T-helper 1 cell treated with Interleukin-12 subunit alpha and Interleukin-12 subunit beta and Interleukin-4 antibody, amounts not matched to agents 30 ng/mL and 1 ng/mL, for 36 hours (primary cell): ENCODE measurements around the gene CRACR2A. TPM values are rescaled to one million over a fixed set of nuclear protein-coding genes. Genes with fewer than 3 reads are reported as not detected.

ENCODE experiments used
- intact Hi-C: fragments of 100-400 bp; cut with micrococcal nuclease; formaldehyde crosslinking; loops from one replicate; pipeline ENCODE4 v1.15.1; 2024
- total RNA-seq: library from RNA; stranded (reverse); gene quantifications from 2 replicates; pipeline ENCODE4 v1.2.3, GENCODE V29; 2022

CRACR2A gene
- total RNA-seq, 1 donor from 2014 or later = 49.9 TPM

DNA sequence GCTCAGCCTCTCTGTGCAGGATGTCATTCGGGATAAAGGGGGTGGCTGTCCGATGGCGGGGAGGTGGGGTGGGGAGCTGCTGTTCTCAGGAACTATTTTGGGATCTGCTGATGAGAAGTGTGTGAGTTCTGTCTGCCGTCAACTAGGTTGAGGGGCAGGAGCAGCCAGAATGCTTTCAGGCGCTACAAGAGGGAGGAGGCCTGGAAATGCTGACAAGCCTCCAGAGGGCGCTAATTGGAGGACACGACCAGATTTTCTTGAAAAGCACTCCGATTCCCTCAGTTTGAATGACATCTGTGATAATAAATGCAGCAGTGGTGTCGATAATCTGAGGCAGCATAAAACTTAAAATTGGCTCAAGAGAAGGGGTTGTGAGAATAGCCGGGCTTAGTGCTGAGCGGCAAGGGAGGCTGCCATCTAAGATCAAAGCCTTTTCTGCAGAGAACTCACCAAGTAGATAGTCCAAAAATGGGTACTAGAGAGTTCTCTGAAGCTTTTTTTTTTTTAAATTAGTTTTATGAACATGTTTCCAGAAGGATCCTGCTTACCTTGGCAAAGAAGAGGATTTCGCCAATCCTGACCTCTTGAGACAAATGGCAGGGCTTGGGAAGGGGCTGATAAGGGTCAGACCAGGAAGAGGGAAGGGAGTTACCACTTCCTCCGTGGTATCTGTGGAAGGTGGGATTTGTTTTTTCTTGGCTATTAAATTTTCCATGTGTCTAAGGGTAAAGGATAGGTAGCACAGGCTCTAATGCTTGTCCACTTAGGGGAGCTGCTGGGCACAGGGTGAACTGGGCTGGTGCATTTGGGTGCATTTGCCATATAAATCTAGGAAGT is 94.4 kb downstream of the CRACR2A start:
- intact Hi-C loops = loop anchor here (1.0 to 2.0 kb wide), 3 partner anchors 70 to 146 kb away; partner anchors contain the start of gene CRACR2A

DNA sequence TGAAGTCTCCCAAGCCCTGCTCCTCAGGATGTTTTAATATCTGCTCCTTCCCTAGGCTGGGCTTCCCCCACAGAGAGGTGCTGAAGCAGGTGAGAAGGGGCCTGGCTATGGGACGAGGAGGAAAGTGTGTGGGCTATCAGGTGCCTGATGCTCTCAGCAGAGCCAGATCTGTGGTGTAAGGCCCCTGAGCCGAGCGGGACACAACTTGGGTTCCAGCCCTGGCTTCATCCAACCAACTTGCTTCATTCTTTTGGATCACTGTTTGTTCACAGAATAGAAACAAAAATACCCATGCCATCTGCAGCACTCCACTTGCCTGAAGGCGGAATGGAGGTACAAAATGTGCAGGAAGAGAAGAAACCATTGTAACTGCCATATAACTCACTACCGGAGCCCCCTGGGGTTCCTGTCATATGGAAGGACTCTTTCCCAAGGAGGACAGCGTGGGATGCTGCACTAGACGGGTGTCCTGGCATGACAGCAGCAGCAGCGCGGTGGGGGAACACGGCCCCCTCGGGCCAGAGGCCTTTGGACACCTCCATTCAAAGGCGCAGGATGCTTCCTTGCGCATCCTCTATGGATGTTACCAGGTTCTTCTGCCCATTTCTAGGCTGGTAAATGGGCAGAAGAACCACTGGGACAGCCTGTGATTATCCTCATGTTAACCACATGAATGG is 95.8 kb downstream of the CRACR2A start:
- intact Hi-C loops = no loop called here

GRCh38 chr12:3655328-3655900 is 97.5 kb downstream of the CRACR2A start:
- intact Hi-C loops = loop anchor here (1.0 kb wide), 1 partner anchor 122 kb away; no protein-coding TSS in a partner anchor

DNA sequence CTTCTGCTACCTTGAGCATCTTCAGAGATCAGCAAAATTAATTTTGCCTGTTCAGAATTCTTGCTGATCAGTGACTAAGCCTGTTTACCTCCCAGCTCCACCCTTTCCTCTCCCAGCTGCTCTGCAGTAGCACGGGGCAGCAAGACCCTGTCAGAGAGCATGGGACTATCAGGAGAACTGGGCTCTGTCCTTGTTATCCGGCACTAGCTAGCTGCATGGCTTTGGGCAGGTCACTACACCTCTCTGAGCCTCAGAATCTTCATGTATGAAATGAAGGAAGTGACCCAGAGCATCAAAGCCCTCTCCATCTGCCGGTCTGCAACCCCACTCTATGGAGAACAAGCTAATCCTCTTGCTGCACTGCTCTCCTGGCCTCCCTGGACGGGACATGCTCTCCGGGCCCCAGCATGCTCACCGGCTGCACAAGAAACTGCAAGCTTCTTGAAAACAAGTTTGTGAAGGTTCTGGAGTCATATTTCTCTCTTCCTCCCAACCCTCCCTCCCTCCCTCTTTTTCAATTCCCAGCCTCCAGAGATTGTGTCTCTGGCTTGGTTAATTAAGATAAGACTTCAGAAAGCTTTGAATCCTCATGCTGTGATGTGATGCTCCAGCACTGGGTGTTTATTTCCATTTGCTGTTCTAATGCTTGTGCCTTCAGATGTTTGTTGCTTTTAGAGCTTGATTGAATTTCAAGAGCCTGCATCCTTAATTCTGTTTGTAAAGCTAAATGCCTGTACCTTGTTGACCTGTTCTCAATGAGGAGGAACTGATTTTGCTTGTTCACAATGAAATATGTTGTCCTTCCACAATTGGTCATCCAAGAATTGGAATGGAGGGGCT is 101.1 kb downstream of the CRACR2A start:
- intact Hi-C loops = no loop called here

- intact Hi-C loops = no loop called here
Observed at GRCh38 chr12:3647504-3647903, 105.4 kb downstream of the CRACR2A start.

GRCh38 chr12:3646561-3647241 is 106.2 kb downstream of the CRACR2A start:
- intact Hi-C loops = no loop called here

DNA sequence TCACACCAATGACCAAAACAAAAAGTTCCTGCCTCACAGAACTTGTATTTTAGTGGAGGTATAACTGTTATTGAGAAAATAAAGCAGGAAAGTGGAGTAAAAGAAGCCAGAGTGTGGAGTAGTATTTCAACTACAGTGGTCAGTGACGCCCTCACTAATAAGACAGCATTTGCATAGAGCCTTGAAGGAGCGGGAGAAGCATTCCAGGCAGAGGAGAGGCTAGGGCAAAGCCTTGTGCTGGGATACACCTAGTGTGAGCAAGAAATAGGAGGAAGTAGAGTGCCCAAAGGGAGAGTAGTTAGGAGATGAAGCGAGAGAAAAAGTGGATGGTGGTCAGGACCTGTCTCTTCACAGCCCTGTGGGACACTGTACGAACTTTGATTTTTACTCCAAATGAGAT is 107.8 kb downstream of the CRACR2A start:
- intact Hi-C loops = no loop called here

DNA sequence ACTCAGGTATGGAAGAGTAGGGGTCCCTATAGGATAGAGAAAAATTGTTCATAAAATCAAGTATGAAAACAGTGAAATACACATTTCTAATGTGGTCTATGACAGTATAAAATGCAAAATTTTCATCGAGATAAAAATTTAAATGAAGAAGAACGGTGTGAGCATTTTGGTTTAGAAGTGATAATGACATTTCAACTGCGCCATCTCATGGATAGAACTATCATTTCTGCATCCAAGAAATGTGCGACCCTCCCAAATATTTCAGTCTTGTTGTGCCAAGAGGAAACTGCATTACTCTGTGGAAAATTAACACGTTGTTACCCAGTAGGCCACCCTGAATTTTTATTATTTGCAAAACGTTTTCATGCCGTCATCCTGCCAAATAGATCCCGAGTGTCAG is 108.8 kb downstream of the CRACR2A start:
- intact Hi-C loops = no loop called here

DNA sequence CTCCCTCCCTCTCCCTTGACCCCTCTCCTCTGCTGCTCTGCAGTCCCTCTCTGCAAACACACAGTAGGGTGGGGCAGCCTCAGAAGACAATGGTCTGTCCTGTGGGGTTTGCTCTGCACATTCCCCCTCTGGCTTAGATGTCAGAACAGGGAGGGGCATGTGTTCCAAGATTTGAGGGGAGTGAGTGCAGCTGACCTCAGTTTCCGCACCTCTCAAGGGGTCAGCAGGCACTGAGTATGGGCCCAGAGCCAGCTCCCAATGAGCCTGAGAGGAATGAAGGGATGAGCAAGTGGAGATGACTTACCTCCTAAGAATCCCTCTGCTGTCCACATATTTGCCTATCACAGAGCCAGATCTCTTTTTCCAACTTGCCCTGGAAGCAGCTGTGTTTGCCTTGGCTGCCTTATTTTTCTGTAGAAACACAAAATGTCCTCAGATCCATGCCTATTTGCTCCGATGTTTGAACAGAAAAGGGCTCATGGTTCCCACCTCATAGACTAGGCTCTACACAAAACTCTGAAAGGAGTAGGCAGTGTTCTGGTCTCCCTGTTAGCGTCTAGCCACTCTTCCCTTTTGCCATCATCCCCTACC is 111.4 kb downstream of the CRACR2A start:
- intact Hi-C loops = no loop called here

- intact Hi-C loops = no loop called here
Observed at GRCh38 chr12:3636328-3636727, 116.6 kb downstream of the CRACR2A start.

DNA sequence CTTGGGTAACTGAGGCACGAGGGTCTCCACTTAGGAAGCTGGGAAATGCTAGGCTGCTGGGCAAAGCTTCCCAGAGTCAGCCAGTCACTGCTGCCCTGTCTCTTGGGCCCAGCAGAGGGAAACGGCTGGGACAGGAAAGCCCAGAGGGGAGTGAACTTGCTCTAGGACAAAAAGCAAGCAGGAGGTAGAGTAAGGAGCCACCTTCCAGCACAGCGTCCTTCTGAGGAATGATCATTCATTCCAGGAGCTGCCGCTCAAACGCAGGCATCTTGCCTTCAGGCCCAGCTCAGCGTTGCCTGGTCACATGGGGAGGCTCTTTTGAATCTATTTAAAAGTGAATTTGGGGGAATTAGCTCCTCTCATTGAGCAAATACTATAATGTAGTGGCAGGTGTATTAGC is 118.6 kb downstream of the CRACR2A start:
- intact Hi-C loops = no loop called here

DNA sequence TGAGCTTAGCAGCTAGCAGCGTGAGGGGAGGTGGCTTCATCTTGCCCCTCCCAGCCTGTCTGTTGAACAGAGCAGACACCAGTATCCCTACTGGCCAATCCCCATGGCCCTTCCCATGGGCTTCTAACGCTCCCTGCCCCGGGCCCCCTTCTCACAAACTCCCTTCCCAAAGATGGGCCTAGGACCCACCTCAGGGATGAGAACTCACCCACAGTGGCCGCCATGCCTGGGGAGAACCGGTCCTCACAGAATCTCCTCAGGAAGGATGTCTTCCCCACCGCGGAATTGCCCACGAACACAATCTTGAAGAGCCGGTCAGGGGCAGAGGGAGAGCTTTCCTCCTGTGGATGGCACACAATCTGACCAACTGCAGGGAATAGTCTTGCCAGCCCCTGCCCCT is 119.5 kb downstream of the CRACR2A start:
- intact Hi-C loops = no loop called here

GRCh38 chr12:3632754-3633153 is 120.2 kb downstream of the CRACR2A start:
- intact Hi-C loops = no loop called here

DNA sequence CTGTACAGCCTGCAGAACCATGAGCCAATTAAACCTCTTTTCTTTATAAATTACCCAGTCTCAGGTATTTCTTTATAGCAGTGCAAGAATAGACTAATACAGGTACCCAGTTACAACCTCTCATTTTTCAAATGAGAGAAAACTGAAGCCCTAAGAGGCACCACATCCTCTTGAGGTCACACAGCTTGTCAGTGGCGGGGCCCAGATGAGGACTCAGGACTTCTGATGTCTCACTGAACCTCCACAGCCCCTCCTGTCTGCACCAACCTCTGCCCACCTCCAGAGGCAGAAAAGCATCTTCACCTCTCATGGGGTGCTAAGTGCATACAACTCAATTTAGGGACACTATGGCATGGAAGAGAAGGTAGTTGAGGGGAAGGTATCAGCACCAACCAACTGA is 120.7 kb downstream of the CRACR2A start:
- intact Hi-C loops = no loop called here

GRCh38 chr12:3631759-3632158 is 121.2 kb downstream of the CRACR2A start:
- intact Hi-C loops = no loop called here

DNA sequence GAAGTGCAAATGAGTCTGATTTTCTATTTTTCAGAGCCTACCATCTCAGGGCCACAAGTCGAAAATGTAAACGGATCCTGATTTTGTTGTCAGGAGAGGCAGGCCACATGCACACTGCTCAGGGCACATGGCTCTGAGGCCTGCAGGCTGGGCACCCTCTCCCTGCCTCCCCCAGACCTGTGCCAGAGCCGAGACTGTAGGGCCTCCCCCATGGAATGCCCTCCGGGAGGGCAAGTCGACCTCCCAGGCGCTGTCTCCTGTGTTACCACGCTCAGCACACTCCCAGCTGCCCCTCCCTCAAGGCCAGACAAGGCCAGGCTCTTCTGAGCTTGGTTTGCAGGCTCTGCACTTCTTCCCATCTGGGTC is 121.7 kb downstream of the CRACR2A start:
- intact Hi-C loops = no loop called here

GRCh38 chr12:3630621-3631271 is 122.2 kb downstream of the CRACR2A start:
- intact Hi-C loops = no loop called here

DNA sequence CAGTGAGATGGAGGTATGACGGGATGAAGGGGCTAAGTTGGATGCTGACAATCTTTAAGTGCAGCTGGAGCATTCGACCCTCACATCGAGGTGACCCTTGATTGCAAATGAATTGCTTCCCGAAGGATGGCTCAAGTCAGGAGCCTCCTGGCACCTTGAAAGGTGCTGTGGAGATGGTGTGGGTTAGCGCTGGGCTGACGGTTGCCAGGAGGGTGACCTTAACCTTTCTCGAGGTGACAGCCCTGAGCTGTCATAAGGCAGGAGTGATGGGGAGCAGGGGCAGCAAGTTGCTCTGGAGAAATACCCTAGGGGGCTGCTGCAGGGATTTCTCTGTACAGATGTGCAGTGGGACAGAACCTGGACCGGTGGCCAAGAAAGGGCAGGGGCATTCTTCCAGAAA is 122.8 kb downstream of the CRACR2A start:
- intact Hi-C loops = no loop called here

- intact Hi-C loops = no loop called here
Observed at GRCh38 chr12:3629057-3629830, 123.7 kb downstream of the CRACR2A start.
